Stimulated activated effector memory CD8-positive, alpha-beta T cell treated with anti-CD3 and anti-CD28 coated beads, Interleukin-12 subunit alpha, Interleukin-12 subunit beta, amount 100 ng/mL, for 72 hours (primary cell): ENCODE data around the gene PLEKHA5.
"Not testable (repeated sequence)": the region's sequence is repeated elsewhere in the genome, so short reads cannot be mapped to it uniquely, and the experiment has no call there.

Experiments
- ATAC-seq: fragments of 150-1000 bp; cut with Tn5 transposase; 2 replicates; pipeline ENCODE4 v1.10.0; 2021
- DNase-seq, 2 donors: peaks; one replicate each; pipeline ENCODE4 v3.0.0; 2021 to 2022; ENCODE audit warnings: low spot score in 2 of 2
- H3K27ac Mint-ChIP-seq: one replicate; pipeline ENCODE4 v1.8.0; 2022; ENCODE audit warnings: mild to moderate bottlenecking, mixed read lengths
- H3K36me3 Mint-ChIP-seq: one replicate; pipeline ENCODE4 v1.8.0; 2022; ENCODE audit warnings: mild to moderate bottlenecking, mixed read lengths
- H3K4me1 Mint-ChIP-seq: one replicate; pipeline ENCODE4 v1.8.0; 2022; ENCODE audit warnings: mixed read lengths
- H3K4me3 Mint-ChIP-seq: one replicate; pipeline ENCODE4 v1.8.0; 2022; ENCODE audit warnings: mild to moderate bottlenecking, mixed read lengths
- H3K9me3 Mint-ChIP-seq: one replicate; pipeline ENCODE4 v1.8.0; 2022; ENCODE audit warnings: mixed read lengths

The PLEKHA5 gene

DNA sequence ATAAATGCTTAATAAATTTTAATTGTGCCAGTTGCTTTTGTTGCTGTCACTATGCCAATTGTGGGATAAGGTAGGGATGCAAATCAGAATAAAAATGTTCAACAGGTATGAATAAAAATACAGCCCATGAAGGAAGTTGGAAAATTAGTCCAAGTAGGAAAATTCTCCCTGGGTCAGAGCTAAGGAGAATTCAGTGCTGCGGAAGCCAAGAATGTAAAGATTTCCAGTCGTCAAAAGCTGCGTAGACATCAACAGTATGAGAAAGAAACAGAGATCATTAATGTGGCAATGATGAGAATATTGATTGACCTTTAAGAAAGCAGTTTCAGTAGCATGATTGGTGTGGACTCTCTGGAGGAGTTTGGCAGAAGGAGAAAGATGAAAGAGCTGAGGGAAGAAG, 87.9 kb downstream of the PLEKHA5 start:
- peaks cover 11% of the 10 kb centered on the region for H3K4me1 Mint-ChIP-seq
- no peak overlapping the region for H3K4me3 Mint-ChIP-seq
- DNase-seq (no peak), ATAC-seq (no peak)
- no peaks in the 10 kb centered on the region for H3K9me3 Mint-ChIP-seq
- no peaks in the 10 kb centered on the region for H3K36me3 Mint-ChIP-seq
- H3K27ac Mint-ChIP-seq = no peak overlapping the region

DNA sequence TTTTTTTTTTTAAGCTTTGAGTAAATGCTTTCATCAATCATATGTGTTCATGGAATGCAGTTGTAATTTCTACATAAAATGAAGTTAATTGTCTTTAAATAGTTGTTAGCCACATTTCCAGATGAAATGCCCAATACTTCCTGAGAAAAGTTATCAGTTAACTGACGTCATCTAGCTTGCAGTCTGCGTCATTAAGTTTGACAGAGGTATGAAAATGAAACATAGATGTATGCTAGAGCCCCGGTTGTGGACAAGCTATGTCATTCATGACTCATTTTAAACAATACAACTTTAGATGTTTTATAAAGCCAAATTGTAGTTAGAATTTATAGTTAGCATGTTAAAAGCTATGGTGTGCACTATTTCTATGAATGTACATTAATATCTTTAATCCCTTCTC, 90.7 kb downstream of the PLEKHA5 start:
- DNase-seq = no peak
- Mint-ChIP-seq H3K9me3 (no peaks in the 10 kb centered on the region), H3K4me3 (no peak overlapping the region), H3K4me1 (peaks cover 11% of the 10 kb centered on the region), H3K27ac (no peak overlapping the region), H3K36me3 (no peaks in the 10 kb centered on the region)
- peak; percentile 83 for ATAC-seq

DNA sequence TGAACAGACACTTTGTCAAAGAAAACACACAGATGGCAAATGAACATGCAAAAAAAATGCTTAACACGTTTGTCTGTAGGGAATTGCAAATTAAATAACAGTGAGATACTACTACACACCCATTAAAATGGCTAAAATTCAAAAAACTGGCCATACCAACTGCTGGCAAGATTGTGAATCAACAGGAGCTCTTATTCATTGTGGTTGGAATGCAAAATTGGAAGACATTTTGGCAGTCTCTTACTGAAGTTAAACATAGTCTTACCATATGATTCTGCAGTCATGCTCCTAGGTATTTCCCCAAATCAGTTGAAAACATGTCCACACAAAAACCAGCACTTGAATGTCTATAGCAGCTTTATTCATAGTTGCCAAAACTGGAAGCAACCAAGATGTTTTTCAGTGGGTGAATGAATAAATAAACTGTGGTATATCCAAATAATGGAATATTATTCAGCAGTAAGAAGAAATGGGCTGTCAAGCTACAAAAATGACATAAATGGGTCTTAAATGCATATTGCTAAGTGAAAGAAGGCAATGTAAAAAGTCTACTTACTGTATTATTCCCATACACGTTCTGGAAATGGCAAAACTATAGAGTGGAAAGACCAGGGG, 91.4 kb downstream of the PLEKHA5 start:
- ATAC-seq (peak; percentile 65), DNase-seq (no peak)
- Mint-ChIP-seq H3K4me3 (no peak overlapping the region), H3K4me1 (peaks cover 11% of the 10 kb centered on the region), H3K9me3 (no peaks in the 10 kb centered on the region), H3K36me3 (no peaks in the 10 kb centered on the region), H3K27ac (no peak overlapping the region)

DNA sequence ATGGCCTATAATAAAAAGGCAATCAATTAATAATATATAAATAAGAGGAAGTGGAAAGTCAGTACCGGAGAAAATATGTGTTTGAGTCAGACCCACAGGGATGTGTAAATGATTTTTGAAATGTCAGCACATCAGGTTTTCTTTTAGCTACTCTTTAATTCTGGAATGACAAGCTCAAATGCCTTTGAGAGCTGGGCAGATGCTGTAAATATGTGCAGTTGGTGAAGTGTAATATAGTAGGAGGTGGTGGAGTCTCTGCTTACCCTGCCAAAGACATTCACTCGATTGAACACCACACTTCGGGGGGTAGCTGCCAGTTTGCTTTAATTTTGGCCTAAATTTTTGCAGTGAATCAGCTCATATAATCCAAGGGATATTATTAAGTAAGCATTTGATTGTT, 93.0 kb downstream of the PLEKHA5 start:
- H3K27ac Mint-ChIP-seq = no peak overlapping the region
- H3K36me3 Mint-ChIP-seq = no peaks in the 10 kb centered on the region
- H3K4me1 Mint-ChIP-seq = peaks cover 11% of the 10 kb centered on the region
- ATAC-seq (no peak), DNase-seq (no peak)
- H3K9me3 Mint-ChIP-seq = no peaks in the 10 kb centered on the region
- no peak overlapping the region for H3K4me3 Mint-ChIP-seq

GRCh38 chr12:19223018-19223417, 93.5 kb downstream of the PLEKHA5 start:
- H3K4me1 Mint-ChIP-seq = peaks cover 11% of the 10 kb centered on the region
- H3K4me3 Mint-ChIP-seq = no peak overlapping the region
- H3K27ac Mint-ChIP-seq = no peak overlapping the region
- H3K9me3 Mint-ChIP-seq = no peaks in the 10 kb centered on the region
- H3K36me3 Mint-ChIP-seq = no peaks in the 10 kb centered on the region
- ATAC-seq (no peak), DNase-seq (no peak)

DNA sequence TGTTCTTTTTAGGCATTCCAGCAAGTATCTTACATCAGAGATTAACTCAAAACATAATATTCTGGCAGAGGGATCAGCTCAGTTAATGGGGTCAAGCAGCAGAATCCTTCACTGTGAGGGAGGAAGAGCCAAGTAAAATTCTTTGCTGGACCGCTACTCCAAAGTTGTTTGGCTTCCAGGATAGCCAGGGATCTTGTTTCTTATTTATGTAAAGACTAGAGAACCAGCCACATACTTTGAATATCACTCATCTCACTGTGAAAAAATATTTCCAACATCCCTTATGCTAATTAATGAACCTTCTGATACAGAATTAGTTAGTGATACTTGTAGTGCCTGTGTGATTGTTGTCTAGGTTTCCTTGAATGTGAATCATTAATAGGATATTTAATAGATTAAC, 94.2 kb downstream of the PLEKHA5 start:
- Mint-ChIP-seq H3K27ac (no peak overlapping the region), H3K4me3 (no peak overlapping the region), H3K4me1 (peaks cover 11% of the 10 kb centered on the region), H3K36me3 (no peaks in the 10 kb centered on the region), H3K9me3 (no peaks in the 10 kb centered on the region)
- no peak for ATAC-seq
- DNase-seq = no peak

GRCh38 chr12:19224746-19225145, 95.2 kb downstream of the PLEKHA5 start:
- H3K27ac Mint-ChIP-seq = no peak overlapping the region
- no peaks in the 10 kb centered on the region for H3K36me3 Mint-ChIP-seq
- peaks cover 11% of the 10 kb centered on the region for H3K4me1 Mint-ChIP-seq
- no peak overlapping the region for H3K4me3 Mint-ChIP-seq
- DNase-seq (no peak), ATAC-seq (no peak)
- peaks cover 3% of the 10 kb centered on the region for H3K9me3 Mint-ChIP-seq

DNA sequence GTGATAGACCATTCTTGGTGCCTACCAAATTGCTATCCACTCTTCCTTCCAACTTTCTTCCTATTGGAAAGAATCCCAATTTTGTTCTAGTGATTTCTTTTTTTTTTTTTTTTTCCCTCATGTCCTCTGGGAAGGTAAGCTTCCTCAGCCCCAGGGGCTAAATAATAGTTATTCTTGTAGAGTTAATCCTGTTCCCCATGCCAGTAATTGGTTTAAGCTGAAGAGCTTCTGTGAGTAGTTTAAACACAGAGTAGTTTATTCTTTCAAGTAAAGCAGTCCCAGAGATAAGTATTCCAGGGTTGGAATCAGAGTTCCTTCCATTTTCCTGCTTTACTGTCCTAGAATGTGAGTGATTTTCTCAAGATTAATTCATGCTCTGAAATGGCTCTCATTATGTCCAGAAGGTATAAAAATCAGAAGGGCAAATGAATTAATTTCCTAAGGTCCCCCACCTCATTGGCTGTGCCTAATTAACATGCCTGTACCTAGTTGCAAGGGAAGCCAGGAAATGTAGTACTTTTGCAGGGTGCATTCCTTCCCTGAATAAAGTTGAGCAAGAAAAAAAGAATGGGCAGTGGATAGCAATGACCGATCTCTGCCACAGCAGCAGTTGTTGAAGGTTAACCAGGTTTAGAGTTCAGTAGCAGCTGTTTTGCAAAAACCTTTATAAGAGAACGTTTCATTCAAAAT, 97.8 kb downstream of the PLEKHA5 start:
- ATAC-seq (no peak), DNase-seq (no peak)
- Mint-ChIP-seq H3K36me3 (no peaks in the 10 kb centered on the region), H3K4me1 (no peaks in the 10 kb centered on the region), H3K9me3 (peaks cover 3% of the 10 kb centered on the region), H3K4me3 (no peak overlapping the region), H3K27ac (no peak overlapping the region)

DNA sequence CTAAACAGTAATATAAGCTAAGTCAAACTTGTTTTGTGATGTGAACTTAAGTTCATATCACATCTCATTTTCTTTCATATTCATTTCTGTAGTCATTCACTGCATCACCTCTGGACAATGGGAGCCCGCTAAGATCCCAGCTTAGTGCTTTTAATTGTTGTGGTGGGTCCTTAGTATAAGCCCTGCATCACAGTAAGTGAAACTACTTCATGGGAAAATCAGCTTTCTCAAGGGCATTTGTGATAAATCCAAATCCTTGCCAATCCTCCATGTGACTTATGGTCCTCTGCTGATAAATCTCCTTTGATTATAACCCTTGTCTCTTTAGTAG, 98.3 kb downstream of the PLEKHA5 start:
- H3K36me3 Mint-ChIP-seq = no peaks in the 10 kb centered on the region
- H3K27ac Mint-ChIP-seq = no peak overlapping the region
- H3K9me3 Mint-ChIP-seq = peaks cover 3% of the 10 kb centered on the region
- DNase-seq (no peak), ATAC-seq (no peak)
- H3K4me1 Mint-ChIP-seq = no peaks in the 10 kb centered on the region
- H3K4me3 Mint-ChIP-seq = no peak overlapping the region

- not testable (repeated sequence) for H3K4me1 Mint-ChIP-seq, H3K4me3 Mint-ChIP-seq, DNase-seq, ATAC-seq, H3K27ac Mint-ChIP-seq, H3K36me3 Mint-ChIP-seq, H3K9me3 Mint-ChIP-seq
Measured at GRCh38 chr12:19229021-19229420, 99.5 kb downstream of the PLEKHA5 start.

- Mint-ChIP-seq H3K9me3 (peaks cover 3% of the 10 kb centered on the region), H3K4me3 (no peak overlapping the region), H3K36me3 (no peaks in the 10 kb centered on the region), H3K4me1 (peaks cover 6% of the 10 kb centered on the region), H3K27ac (no peak overlapping the region)
- DNase-seq = no peak
- ATAC-seq = no peak
Measured at GRCh38 chr12:19230299-19230866, 100.8 kb downstream of the PLEKHA5 start.

GRCh38 chr12:19230896-19231295, 101.4 kb downstream of the PLEKHA5 start:
- Mint-ChIP-seq H3K4me1 (peaks cover 6% of the 10 kb centered on the region), H3K4me3 (no peak overlapping the region), H3K9me3 (peaks cover 3% of the 10 kb centered on the region), H3K36me3 (no peaks in the 10 kb centered on the region), H3K27ac (no peak overlapping the region)
- DNase-seq = no peak
- ATAC-seq = no peak

DNA sequence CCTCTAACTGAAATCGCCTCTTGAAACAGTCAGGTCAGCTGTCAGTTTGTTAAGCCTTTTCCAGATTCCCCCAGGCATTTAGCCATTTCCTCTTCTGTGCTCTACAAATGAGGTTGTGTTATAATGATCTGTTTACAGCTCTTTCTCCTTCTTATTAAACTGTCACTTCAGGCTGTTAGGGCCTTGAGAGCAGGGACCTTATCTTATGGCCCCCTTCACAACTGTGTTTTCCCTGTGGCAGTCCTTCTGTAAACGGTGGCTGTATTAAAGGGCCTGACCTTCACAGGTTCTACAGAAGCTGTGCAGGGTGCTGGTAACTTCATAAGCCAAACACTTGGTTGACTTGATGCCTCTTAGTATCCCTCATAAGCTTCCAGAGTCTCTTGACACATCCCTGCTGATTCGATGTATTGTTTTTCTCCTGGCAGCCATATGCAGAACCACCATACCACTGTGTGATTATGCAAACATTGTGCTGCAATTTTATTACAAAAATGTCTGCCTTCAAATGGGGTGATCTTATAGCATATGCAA, 104.7 kb downstream of the PLEKHA5 start:
- peaks cover 3% of the 10 kb centered on the region for H3K9me3 Mint-ChIP-seq
- no peaks in the 10 kb centered on the region for H3K36me3 Mint-ChIP-seq
- no peak overlapping the region for H3K27ac Mint-ChIP-seq
- H3K4me1 Mint-ChIP-seq = peaks cover 6% of the 10 kb centered on the region
- ATAC-seq (no peak), DNase-seq (no peak)
- no peak overlapping the region for H3K4me3 Mint-ChIP-seq

DNA sequence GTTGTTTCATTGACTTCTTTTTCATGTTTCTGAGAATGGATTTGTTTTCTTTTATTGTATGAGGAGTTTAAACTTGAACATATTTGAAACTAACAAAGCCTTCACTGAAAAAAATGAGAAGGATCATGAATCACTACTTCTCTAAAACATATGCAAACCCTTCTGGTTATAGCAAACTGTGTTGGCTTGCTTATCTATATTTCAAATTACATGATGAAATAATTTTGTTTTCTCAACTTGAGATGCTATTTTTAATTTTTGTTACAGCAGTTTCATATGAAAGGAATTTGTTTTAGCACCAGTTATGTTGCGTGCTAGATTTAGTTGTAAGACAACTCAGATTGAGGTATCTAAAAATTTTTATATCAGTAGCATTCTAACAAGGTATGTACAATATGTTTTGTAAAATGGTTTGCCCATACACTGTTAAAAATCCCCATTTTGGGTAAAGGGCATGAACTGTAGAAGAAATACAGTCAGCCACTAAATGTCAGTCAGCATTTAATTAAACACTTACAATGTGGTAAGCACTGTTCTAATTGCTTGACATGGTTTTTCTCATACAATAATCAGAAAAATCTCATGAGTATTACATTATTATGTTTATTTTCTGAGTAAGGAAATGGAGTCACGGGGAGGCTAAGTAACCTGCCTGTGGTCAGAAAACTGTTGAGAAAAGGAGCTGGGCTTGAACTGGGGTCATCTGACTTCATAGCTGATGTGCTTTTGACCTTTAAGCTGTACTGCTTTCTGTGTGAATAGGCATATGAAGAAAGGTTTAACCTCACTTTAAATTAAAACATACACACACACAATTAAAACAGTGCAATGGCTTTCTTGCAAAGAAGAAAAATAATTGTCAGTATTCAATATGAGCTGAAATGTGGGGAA, 105.7 kb downstream of the PLEKHA5 start:
- no peaks in the 10 kb centered on the region for H3K9me3 Mint-ChIP-seq
- no peak for DNase-seq
- ATAC-seq = peak; percentile 60
- no peak overlapping the region for H3K4me3 Mint-ChIP-seq
- H3K27ac Mint-ChIP-seq = no peak overlapping the region
- peaks cover 6% of the 10 kb centered on the region for H3K4me1 Mint-ChIP-seq
- no peaks in the 10 kb centered on the region for H3K36me3 Mint-ChIP-seq

GRCh38 chr12:19236656-19237055, 107.1 kb downstream of the PLEKHA5 start:
- no peaks in the 10 kb centered on the region for H3K9me3 Mint-ChIP-seq
- no peak overlapping the region for H3K4me3 Mint-ChIP-seq
- no peak overlapping the region for H3K27ac Mint-ChIP-seq
- no peaks in the 10 kb centered on the region for H3K36me3 Mint-ChIP-seq
- peaks cover 6% of the 10 kb centered on the region for H3K4me1 Mint-ChIP-seq
- ATAC-seq = peak; percentile 56
- no peak for DNase-seq
